ENCODE measurements around the gene SUSD6.

GRCh38 chr14:69750495-69750894 is 139.1 kb downstream of the SUSD6 start:
- TF ChIP-seq CTCF (IDR thresholded peaks at IDR 0.05; ENCODE audit: low read depth, low read length, missing input control) (no peak), JUND (IDR thresholded peaks at IDR 0.05) (no peak), SP1 (IDR thresholded peaks at IDR 0.05) (no peak), TAF1 (conservative IDR thresholded peaks at IDR 0.05) (no peak), MAX (IDR thresholded peaks at IDR 0.05) (no peak), YY1 (IDR thresholded peaks at IDR 0.05) (no peak), GABPA (IDR thresholded peaks at IDR 0.05 in 1 of 2, conservative IDR thresholded peaks at IDR 0.05 in 1 of 2) (no peak), RXRA (IDR thresholded peaks at IDR 0.05) (no peak), HNF4G (IDR thresholded peaks at IDR 0.05) (no peak), ZBTB33 (IDR thresholded peaks at IDR 0.05) (no peak), EGR1 (IDR thresholded peaks at IDR 0.05; ENCODE audit: low read depth in 2 of 2) (no peak), RAD21 (IDR thresholded peaks at IDR 0.05) (no peak)

All from liver (tissue), 3 donors.